Glutamatergic neuron (in vitro differentiated cells): ENCODE results near the gene HSPB7. TPM values are rescaled to one million over a fixed set of nuclear protein-coding genes. Genes with fewer than 3 reads are reported as not detected.
"Not testable (repeated sequence)": the region's sequence is repeated elsewhere in the genome, so short reads cannot be mapped to it uniquely, and the experiment has no call there.

Experiments
- DNase-seq: peaks from one replicate; pipeline ENCODE4 v3.0.0; 2022
- H3K27ac Mint-ChIP-seq: one replicate; pipeline ENCODE4 v1.8.0; 2020; ENCODE audit warnings: mild to moderate bottlenecking, mixed read lengths, inconsistent platforms; ENCODE audit not compliant: unreplicated experiment
- H3K27me3 Mint-ChIP-seq: one replicate; pipeline ENCODE4 v1.8.0; 2020; ENCODE audit warnings: mild to moderate bottlenecking, moderate library complexity, mixed read lengths, inconsistent platforms; ENCODE audit not compliant: unreplicated experiment
- H3K36me3 Mint-ChIP-seq: one replicate; pipeline ENCODE4 v1.8.0; 2020; ENCODE audit warnings: mild to moderate bottlenecking, mixed read lengths, inconsistent platforms; ENCODE audit not compliant: unreplicated experiment
- H3K4me1 Mint-ChIP-seq: one replicate; pipeline ENCODE4 v1.8.0; 2020; ENCODE audit warnings: mild to moderate bottlenecking, low read depth, mixed read lengths, inconsistent platforms; ENCODE audit not compliant: unreplicated experiment
- H3K4me3 Mint-ChIP-seq: one replicate; pipeline ENCODE4 v1.8.0; 2020; ENCODE audit warnings: mild to moderate bottlenecking, mixed read lengths, inconsistent platforms; ENCODE audit not compliant: unreplicated experiment
- H3K9me3 Mint-ChIP-seq: one replicate; pipeline ENCODE4 v1.8.0; 2020; ENCODE audit warnings: mild to moderate bottlenecking, moderate library complexity, mixed read lengths, inconsistent platforms; ENCODE audit not compliant: unreplicated experiment
- CTCF ChIP-seq: fragments of 200-600 bp; sonication (generic); IDR thresholded peaks from one replicate; pipeline ENCODE4 v1.5.0; 2021; ENCODE audit not compliant: partially characterized antibody, unreplicated experiment
- total RNA-seq: library from RNA; stranded (reverse); fragmentation: NEBNext Ultra II Directional; extraction: Animal tissue kit (Norgen Biotek cat#: 25700); gene quantifications from one replicate; pipeline ENCODE4 v1.2.1, GENCODE V29; 2021; ENCODE audit not compliant: unreplicated experiment

The HSPB7 gene
- total RNA-seq, 1 donor from 2014 or later: not detected

- no peak overlapping the region for H3K4me3 Mint-ChIP-seq
- TF ChIP-seq CTCF: peak; percentile 98
- H3K36me3 Mint-ChIP-seq: no peaks in the 10 kb centered on the region
- peaks cover 5% of the 10 kb centered on the region for H3K27me3 Mint-ChIP-seq
- no peak overlapping the region for H3K27ac Mint-ChIP-seq
- H3K4me1 Mint-ChIP-seq: no peaks in the 10 kb centered on the region
- peak; percentile 93 for DNase-seq
- H3K9me3 Mint-ChIP-seq: peaks cover 3% of the 10 kb centered on the region
Measured at GRCh38 chr1:16009030-16009460, 8.8 kb downstream of the HSPB7 start.

GRCh38 chr1:16007671-16008341, 10.0 kb downstream of the HSPB7 start:
- no peak overlapping the region for H3K4me3 Mint-ChIP-seq
- no peak for DNase-seq
- TF ChIP-seq CTCF: no peak
- H3K36me3 Mint-ChIP-seq: no peaks in the 10 kb centered on the region
- H3K9me3 Mint-ChIP-seq: peaks cover 3% of the 10 kb centered on the region
- peak overlapping the region; percentile 2 for H3K27ac Mint-ChIP-seq
- peaks cover 5% of the 10 kb centered on the region for H3K27me3 Mint-ChIP-seq
- H3K4me1 Mint-ChIP-seq: no peaks in the 10 kb centered on the region

GRCh38 chr1:16006552-16007485, 11.0 kb downstream of the HSPB7 start:
- Mint-ChIP-seq H3K27me3 (peaks cover 5% of the 10 kb centered on the region), H3K9me3 (peaks cover 3% of the 10 kb centered on the region), H3K27ac (no peak overlapping the region), H3K4me3 (no peak overlapping the region), H3K4me1 (no peaks in the 10 kb centered on the region), H3K36me3 (no peaks in the 10 kb centered on the region)
- DNase-seq: no peak
- no peak for TF ChIP-seq CTCF

GRCh38 chr1:16006010-16006409, 11.8 kb downstream of the HSPB7 start:
- H3K9me3 Mint-ChIP-seq: peaks cover 3% of the 10 kb centered on the region
- no peak for DNase-seq
- no peaks in the 10 kb centered on the region for H3K4me1 Mint-ChIP-seq
- H3K27me3 Mint-ChIP-seq: peaks cover 8% of the 10 kb centered on the region
- H3K36me3 Mint-ChIP-seq: no peaks in the 10 kb centered on the region
- TF ChIP-seq CTCF: no peak
- H3K27ac Mint-ChIP-seq: no peak overlapping the region
- H3K4me3 Mint-ChIP-seq: no peak overlapping the region

- Mint-ChIP-seq H3K27me3 (peaks cover 8% of the 10 kb centered on the region), H3K4me1 (no peaks in the 10 kb centered on the region), H3K9me3 (peaks cover 3% of the 10 kb centered on the region), H3K4me3 (no peak overlapping the region), H3K36me3 (no peaks in the 10 kb centered on the region), H3K27ac (no peak overlapping the region)
- TF ChIP-seq CTCF: no peak
- no peak for DNase-seq
Measured at GRCh38 chr1:16005597-16005996, 12.2 kb downstream of the HSPB7 start.

- H3K27ac Mint-ChIP-seq, H3K27me3 Mint-ChIP-seq, H3K4me1 Mint-ChIP-seq, DNase-seq, H3K4me3 Mint-ChIP-seq, H3K36me3 Mint-ChIP-seq, H3K9me3 Mint-ChIP-seq: not testable (repeated sequence)
Measured at GRCh38 chr1:16001274-16001673, 16.6 kb downstream of the HSPB7 start.
